Immature natural killer cell (primary cell): ENCODE measurements around the gene SCRN3. TPM values are rescaled to one million over a fixed set of nuclear protein-coding genes. Genes with fewer than 3 reads are reported as not detected.

ENCODE experiments used
- DNase-seq, 3 donors: peaks; one replicate each; pipeline ENCODE4 v3.0.0; 2022; ENCODE audit warnings: mixed read lengths in 1 of 3
- H3K27ac Mint-ChIP-seq, 6 donors: one replicate each; pipeline ENCODE4 v1.8.0; 2020; ENCODE audit warnings: mixed read lengths in 6 of 6, mild to moderate bottlenecking in 5 of 6, inconsistent platforms in 4 of 6, moderate library complexity in 3 of 6
- H3K27me3 Mint-ChIP-seq, 3 donors: one replicate each; pipeline ENCODE4 v1.8.0; 2020 to 2021; ENCODE audit warnings: low read depth in 3 of 3, mild to moderate bottlenecking in 3 of 3, mixed read lengths in 3 of 3, moderate library complexity in 3 of 3, inconsistent platforms in 1 of 3
- H3K36me3 Mint-ChIP-seq, 3 donors: one replicate each; pipeline ENCODE4 v1.8.0; 2020; ENCODE audit warnings: mixed read lengths in 3 of 3, inconsistent platforms in 2 of 3, mild to moderate bottlenecking in 2 of 3
- H3K4me1 Mint-ChIP-seq, 2 donors: one replicate each; pipeline ENCODE4 v1.8.0; 2020; ENCODE audit warnings: inconsistent platforms in 2 of 2, mild to moderate bottlenecking in 2 of 2, mixed read lengths in 2 of 2, moderate library complexity in 1 of 2
- H3K4me3 Mint-ChIP-seq, 5 donors: one replicate each; pipeline ENCODE4 v1.8.0; 2020; ENCODE audit warnings: mild to moderate bottlenecking in 5 of 5, mixed read lengths in 5 of 5, inconsistent platforms in 3 of 5, moderate library complexity in 3 of 5
- H3K9me3 Mint-ChIP-seq, 6 donors: one replicate each; pipeline ENCODE4 v1.8.0; 2020; ENCODE audit warnings: mild to moderate bottlenecking in 6 of 6, mixed read lengths in 6 of 6, inconsistent platforms in 4 of 6, moderate library complexity in 3 of 6
- polyA plus RNA-seq, 3 donors: library from polyadenylated mRNA; unstranded; fragments of 300-500 nt; fragmentation: Illumina TruSeq; gene quantifications; one replicate each; pipeline ENCODE4 v1.2.3, GENCODE V29; 2021

Gene SCRN3
- polyA plus RNA-seq, 3 donors from 2014 or later, result 5.8 to 13.6 (median 9.1) TPM

DNA sequence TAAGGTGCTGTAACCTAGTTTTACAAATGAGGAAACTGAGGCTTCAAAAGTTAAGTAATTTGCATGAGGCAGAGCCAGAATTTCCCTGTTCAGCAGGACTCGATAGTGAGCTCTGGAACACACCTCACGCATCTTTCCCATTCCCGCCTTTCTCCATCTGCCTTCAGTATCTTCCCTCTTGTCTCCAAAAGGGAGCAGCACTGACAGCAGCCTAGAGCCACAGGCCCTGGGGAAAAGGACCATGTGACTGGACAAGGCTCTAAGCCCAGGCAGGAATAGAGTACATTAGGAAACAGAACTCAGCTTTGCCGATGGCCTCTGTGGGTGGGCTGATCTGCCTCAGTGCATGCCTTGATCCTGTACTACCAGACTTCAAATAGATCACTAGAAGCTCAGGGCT lies 69.8 kb downstream of the SCRN3 start:
- H3K27ac Mint-ChIP-seq, result no peak overlapping the region
- peaks cover 0 to 16% (median 3%) of the 10 kb centered on the region in 3 donors for H3K36me3 Mint-ChIP-seq
- no peak for DNase-seq
- H3K4me3 Mint-ChIP-seq, result no peak overlapping the region
- H3K4me1 Mint-ChIP-seq, result no peaks in the 10 kb centered on the region
- H3K27me3 Mint-ChIP-seq, result no peaks in the 10 kb centered on the region
- no peaks in the 10 kb centered on the region for H3K9me3 Mint-ChIP-seq

DNA sequence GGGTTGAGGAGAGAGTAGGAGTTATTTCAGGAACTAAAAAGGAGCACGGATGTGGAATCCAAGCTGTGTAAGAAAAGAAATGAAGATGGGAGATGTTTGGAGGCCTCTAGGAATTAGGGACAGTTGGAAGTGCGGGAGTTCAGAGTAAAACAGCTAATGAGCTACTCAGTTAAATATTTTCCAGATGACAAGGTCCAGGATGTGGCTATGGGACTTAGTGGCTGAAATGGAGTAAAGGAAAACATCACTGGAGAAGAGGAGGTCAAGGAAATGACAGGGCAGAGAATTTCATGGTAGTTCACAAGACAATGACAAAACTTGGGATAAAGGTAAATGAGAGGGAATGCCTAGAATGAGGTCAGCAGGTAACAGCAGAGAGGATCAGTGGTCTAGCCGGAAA lies 78.3 kb downstream of the SCRN3 start:
- Mint-ChIP-seq H3K9me3 (no peaks in the 10 kb centered on the region), H3K4me1 (no peaks in the 10 kb centered on the region), H3K27ac (no peak overlapping the region), H3K27me3 (peaks cover 0 to 3% (median 0%) of the 10 kb centered on the region in 3 donors), H3K4me3 (no peak overlapping the region), H3K36me3 (peaks cover 0 to 15% (median 11%) of the 10 kb centered on the region in 3 donors)
- DNase-seq, result no peak

GRCh38 chr2:174477759-174478158 lies 82.2 kb downstream of the SCRN3 start:
- Mint-ChIP-seq H3K9me3 (no peaks in the 10 kb centered on the region), H3K27me3 (peaks cover 0 to 3% (median 3%) of the 10 kb centered on the region in 3 donors), H3K36me3 (peaks cover 12 to 36% (median 28%) of the 10 kb centered on the region in 3 donors), H3K27ac (no peak overlapping the region), H3K4me3 (no peak overlapping the region), H3K4me1 (no peaks in the 10 kb centered on the region)
- DNase-seq, result no peak

Other genes with a start within 250 kb of the SCRN3 start
- 10 to 100 TPM; 80.6 to 95.7 (median 84.3) TPM for gene OLA1, start 147.2 kb upstream of the SCRN3 start, polyA plus RNA-seq
- not detected for gene SP9, start 60.8 kb upstream of the SCRN3 start, polyA plus RNA-seq
- 1 to 10 TPM; 2.7 to 5.9 (median 3.2) TPM for gene GPR155, start 91.3 kb downstream of the SCRN3 start, polyA plus RNA-seq
- gene WIPF1, start 202.1 kb downstream of the SCRN3 start, polyA plus RNA-seq, result 100 to 1,000 TPM in 2 of 3 donors, 10 to 100 TPM in 1; 93.7 to 252 (median 131) TPM